Measurements from ENCODE around the gene LRRC63.

Gene LRRC63

DNA sequence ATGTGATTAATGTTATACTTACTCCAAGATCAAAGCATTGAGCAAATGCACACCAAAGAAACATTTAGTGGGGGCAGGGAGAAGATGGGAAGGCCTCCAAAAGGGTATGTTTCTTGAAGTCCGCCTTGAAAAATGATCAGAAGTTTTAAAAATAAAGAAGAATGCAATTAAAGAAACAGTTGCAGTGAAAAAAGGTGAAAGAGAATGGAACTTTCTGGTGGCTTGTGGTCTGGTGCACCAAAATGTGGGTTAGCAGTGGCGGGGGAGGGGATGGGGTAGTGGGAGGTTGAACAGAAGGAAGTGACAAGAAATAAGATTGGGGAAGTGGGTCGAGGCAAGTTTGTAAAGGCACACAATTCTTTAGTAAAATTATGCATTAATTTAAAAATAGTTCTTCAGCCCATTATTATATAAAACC, 32.2 kb upstream of the LRRC63 start:
- Mint-ChIP-seq H3K4me3 (no peak overlapping the region), H3K27ac (peak overlapping the region in 1 of 3 experiments; percentile 13), H3K36me3 (ENCODE audit: low read depth) (no peaks in the 10 kb centered on the region), H3K4me1 (peaks cover 12% of the 10 kb centered on the region), H3K9me3 (no peaks in the 10 kb centered on the region), H3K27me3 (ENCODE audit: low read depth) (no peaks in the 10 kb centered on the region)
- no peak for TF ChIP-seq CTCF (IDR thresholded peaks at IDR 0.05; ENCODE audit: unreplicated experiment in 3 of 3)

- H3K9me3 Mint-ChIP-seq: no peaks in the 10 kb centered on the region
- no peak overlapping the region for H3K4me3 Mint-ChIP-seq
- TF ChIP-seq CTCF (IDR thresholded peaks at IDR 0.05; ENCODE audit: unreplicated experiment in 3 of 3): no peak
- H3K27ac Mint-ChIP-seq: peak overlapping the region in 1 of 3 experiments; percentile 13
- peaks cover 14% of the 10 kb centered on the region for H3K4me1 Mint-ChIP-seq
- H3K36me3 Mint-ChIP-seq (ENCODE audit: low read depth): no peaks in the 10 kb centered on the region
- H3K27me3 Mint-ChIP-seq (ENCODE audit: low read depth): no peaks in the 10 kb centered on the region
Observed at GRCh38 chr13:46179969-46180763, 31.6 kb upstream of the LRRC63 start.

DNA sequence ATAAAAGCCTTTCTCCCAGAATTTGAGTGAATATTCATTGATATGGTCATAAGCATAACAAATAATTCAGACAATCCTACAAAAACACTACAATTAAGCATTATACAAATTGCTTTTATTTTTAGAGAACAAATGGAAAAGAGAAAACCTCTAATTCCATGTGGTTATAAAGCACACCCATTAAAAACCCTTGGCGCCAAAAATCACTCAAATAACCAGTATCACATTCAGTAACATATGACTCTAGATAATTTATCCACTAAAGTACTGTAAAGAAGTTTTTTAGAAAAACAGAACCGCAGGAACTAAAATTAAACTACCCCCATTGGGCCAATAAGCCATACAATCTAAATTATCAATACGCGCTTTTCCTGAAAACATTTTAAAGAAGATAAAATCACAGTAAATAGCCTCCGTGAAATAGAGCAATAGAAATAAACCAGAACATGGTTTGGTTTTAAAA, 30.3 kb upstream of the LRRC63 start:
- Mint-ChIP-seq H3K9me3 (no peaks in the 10 kb centered on the region), H3K27me3 (ENCODE audit: low read depth) (no peaks in the 10 kb centered on the region), H3K4me3 (no peak overlapping the region), H3K36me3 (ENCODE audit: low read depth) (no peaks in the 10 kb centered on the region), H3K27ac (no peak overlapping the region), H3K4me1 (peaks cover 14% of the 10 kb centered on the region)
- no peak for TF ChIP-seq CTCF (IDR thresholded peaks at IDR 0.05; ENCODE audit: unreplicated experiment in 3 of 3)

- Mint-ChIP-seq H3K4me1 (peaks cover 14% of the 10 kb centered on the region), H3K4me3 (no peak within 1 kb of the TSS), H3K27me3 (ENCODE audit: low read depth) (no peaks in the 10 kb centered on the region), H3K27ac (no peak within 1 kb of the TSS), H3K9me3 (no peaks in the 10 kb centered on the region), H3K36me3 (ENCODE audit: low read depth) (no peaks in the 10 kb centered on the region)
- TF ChIP-seq CTCF (IDR thresholded peaks at IDR 0.05; ENCODE audit: unreplicated experiment in 3 of 3): no peak
Observed at GRCh38 chr13:46181840-46182490, 29.8 kb upstream of the LRRC63 start, which contains the start of gene LCP1. Gene LCP1 (minus strand): TSS chr13:46182177. CDS start chr13:46159662, 22,515 bp downstream.

- no peak overlapping the region for H3K4me3 Mint-ChIP-seq
- H3K9me3 Mint-ChIP-seq: no peaks in the 10 kb centered on the region
- no peak for TF ChIP-seq CTCF (IDR thresholded peaks at IDR 0.05; ENCODE audit: unreplicated experiment in 3 of 3)
- H3K36me3 Mint-ChIP-seq (ENCODE audit: low read depth): no peaks in the 10 kb centered on the region
- H3K4me1 Mint-ChIP-seq: peaks cover 14% of the 10 kb centered on the region
- no peak overlapping the region for H3K27ac Mint-ChIP-seq
- no peaks in the 10 kb centered on the region for H3K27me3 Mint-ChIP-seq (ENCODE audit: low read depth)
Observed at GRCh38 chr13:46182491-46182877, 29.2 kb upstream of the LRRC63 start.
